Measurements from ENCODE around the gene FAF1.

FAF1 gene

GRCh38 chr1:50604580-50604979 lies 355.5 kb downstream of the FAF1 start:
- DNase-seq (ENCODE audit: low read depth), result no peak
- H3K4me3 ChIP-seq (ENCODE audit: control insufficient read depth, low read depth, low read length), result no peak overlapping the region
- TF ChIP-seq CTCF (IDR thresholded peaks at IDR 0.05; ENCODE audit: control insufficient read depth, insufficient read depth, low read depth, low read length, missing control alignments), result no peak

DNA sequence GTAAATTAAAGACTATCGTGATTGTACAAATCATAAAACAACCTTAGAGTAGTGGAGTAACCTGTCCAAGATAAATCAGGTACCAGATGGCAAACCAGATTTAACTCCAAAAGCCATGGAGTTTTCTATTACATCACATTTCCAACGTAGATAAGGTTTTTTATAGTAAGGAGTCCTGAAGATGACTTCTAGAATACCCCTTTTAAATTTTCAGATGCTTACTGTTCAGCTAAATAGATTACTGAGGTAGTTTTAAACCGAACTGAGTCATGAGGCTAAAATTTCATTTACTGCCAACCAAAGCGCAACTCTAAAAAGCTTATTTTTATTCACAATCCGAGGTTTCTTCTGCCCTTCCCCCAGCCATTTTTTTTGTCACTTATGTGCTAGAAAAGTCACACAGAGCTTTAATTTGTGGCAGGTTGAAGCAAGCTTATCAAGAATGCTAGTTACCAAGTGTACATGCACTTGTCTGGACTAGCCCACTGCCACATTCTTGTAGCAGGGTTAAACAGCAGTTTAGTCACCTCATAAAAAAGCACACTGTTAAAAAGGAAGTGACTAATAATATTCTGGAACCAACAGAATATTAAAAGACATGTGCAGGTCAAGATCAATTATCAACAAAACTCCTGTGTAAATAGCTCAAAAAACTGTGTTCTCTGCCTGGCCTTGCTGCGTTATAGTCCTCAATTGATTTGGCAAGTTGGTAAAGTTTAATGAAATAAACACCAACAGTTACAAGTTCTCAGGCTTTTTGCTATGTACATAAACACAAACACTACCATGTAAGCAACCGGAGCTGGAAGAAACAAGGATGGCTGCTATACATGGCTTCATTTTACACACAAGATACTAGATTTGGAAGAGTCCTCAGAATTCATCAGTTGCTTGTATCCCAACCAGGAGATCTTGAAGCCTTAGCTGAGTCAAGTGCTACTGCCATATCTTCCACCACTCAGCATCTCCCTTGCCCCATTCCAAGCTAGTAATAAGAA lies 356.5 kb downstream of the FAF1 start:
- no peak overlapping the region for H3K4me3 ChIP-seq (ENCODE audit: control insufficient read depth, low read depth, low read length)
- DNase-seq (ENCODE audit: low read depth), result peak; percentile 21
- TF ChIP-seq CTCF (IDR thresholded peaks at IDR 0.05; ENCODE audit: control insufficient read depth, insufficient read depth, low read depth, low read length, missing control alignments), result no peak

DNA sequence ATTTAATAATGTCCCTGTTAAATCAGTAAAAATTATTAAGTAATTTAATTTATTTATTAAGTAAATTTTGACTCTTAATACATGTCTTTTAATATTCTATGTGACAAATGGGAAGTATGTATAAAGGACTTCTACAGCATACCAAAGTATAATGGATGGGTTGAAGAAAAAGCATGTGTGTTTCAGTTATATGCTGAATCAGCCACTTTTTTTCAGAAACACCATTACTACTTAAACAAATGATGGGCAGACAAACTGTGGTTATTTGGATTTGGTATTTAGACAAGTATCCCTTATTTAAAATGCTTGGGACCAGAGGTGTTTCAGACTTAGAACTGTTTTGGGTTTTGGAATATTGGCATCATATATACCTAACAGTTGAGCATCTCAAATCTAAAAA lies 360.5 kb downstream of the FAF1 start:
- TF ChIP-seq CTCF (IDR thresholded peaks at IDR 0.05; ENCODE audit: control insufficient read depth, insufficient read depth, low read depth, low read length, missing control alignments), result no peak
- no peak overlapping the region for H3K4me3 ChIP-seq (ENCODE audit: control insufficient read depth, low read depth, low read length)
- no peak for DNase-seq (ENCODE audit: low read depth)

GRCh38 chr1:50595874-50596273 lies 364.2 kb downstream of the FAF1 start:
- no peak for DNase-seq (ENCODE audit: low read depth)
- H3K4me3 ChIP-seq (ENCODE audit: control insufficient read depth, low read depth, low read length), result no peak overlapping the region
- no peak for TF ChIP-seq CTCF (IDR thresholded peaks at IDR 0.05; ENCODE audit: control insufficient read depth, insufficient read depth, low read depth, low read length, missing control alignments)

GRCh38 chr1:50593515-50593914 lies 366.6 kb downstream of the FAF1 start:
- TF ChIP-seq CTCF (IDR thresholded peaks at IDR 0.05; ENCODE audit: control insufficient read depth, insufficient read depth, low read depth, low read length, missing control alignments), result no peak
- no peak for DNase-seq (ENCODE audit: low read depth)
- H3K4me3 ChIP-seq (ENCODE audit: control insufficient read depth, low read depth, low read length), result no peak overlapping the region

GRCh38 chr1:50591598-50591997 lies 368.5 kb downstream of the FAF1 start:
- H3K4me3 ChIP-seq (ENCODE audit: control insufficient read depth, low read depth, low read length), result no peak overlapping the region
- DNase-seq (ENCODE audit: low read depth), result no peak
- TF ChIP-seq CTCF (IDR thresholded peaks at IDR 0.05; ENCODE audit: control insufficient read depth, insufficient read depth, low read depth, low read length, missing control alignments), result no peak

All from AG09309 (cell line).